ENCODE data around the gene POLR1F. TPM values are rescaled to one million over a fixed set of nuclear protein-coding genes. Genes with fewer than 3 reads are reported as not detected.

The POLR1F gene
- total and polyA plus RNA-seq, 9 of the 15 experiments (the other 6 are each of a cell fraction or from before 2014, with no cell fraction given) = 17.5 to 95.3 (median 32.7) TPM

DNA sequence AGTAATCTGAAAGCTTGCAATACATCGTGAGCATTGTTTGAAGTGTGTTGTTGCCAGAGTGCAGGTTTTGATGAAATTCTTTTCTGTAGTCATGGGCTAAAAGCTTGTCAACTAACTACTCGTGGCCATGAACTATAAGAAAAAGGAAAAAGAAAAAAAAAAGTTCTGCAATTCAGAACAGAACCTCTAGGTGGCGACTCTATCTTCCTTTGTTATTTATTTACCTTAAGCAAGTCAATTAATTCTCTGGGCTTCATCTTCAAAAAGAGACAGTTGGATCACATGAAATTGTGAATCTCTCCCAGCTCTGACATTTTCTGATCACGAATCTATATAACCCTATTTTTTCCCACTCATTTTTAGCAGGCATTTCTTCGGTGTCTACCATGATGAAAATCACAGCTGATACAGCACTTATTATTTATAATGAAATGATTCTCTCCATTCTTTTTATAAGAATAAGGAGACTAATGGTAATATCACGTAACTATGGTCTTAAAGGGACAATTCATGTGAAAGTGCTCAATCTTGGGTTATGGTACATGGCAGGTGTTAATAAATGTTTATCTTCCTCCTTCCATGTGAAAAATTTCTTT is 45.8 kb upstream of the POLR1F start:
- ChIA-PET CTCF (ENCODE audit: low intra/inter-chr PET ratio) (interaction anchor here (0.5 to 1.1 kb wide), 6 partner anchors 418 to 1896 kb away, joined by 3 to 5 read pairs (median 4); no protein-coding TSS in a partner anchor), POLR2A (interaction anchor here (1.3 kb wide), 1 partner anchor 11 kb away, joined by 3 read pairs; no protein-coding TSS in a partner anchor)
- Histone ChIP-seq H3K79me2 (ENCODE audit: control insufficient read depth, insufficient read depth, low read length) (no peaks in the 10 kb centered on the region), H3K36me3 (ENCODE audit: control insufficient read depth, insufficient read depth, low read length) (no peaks in the 10 kb centered on the region), H3K4me1 (replicated peaks in 1 of 2; ENCODE audit: control insufficient read depth in 2 of 2, insufficient read depth in 2 of 2, low read length in 2 of 2) (no peaks in the 10 kb centered on the region), H3K27ac (ENCODE audit: extremely low read depth, low read depth, low read length) (no peak overlapping the region), H3K9me1 (ENCODE audit: control insufficient read depth, insufficient read depth, low read length) (no peaks in the 10 kb centered on the region), H3K9ac (ENCODE audit: insufficient read depth in 1 of 2, low read depth in 2 of 2, low read length in 2 of 2) (no peak overlapping the region), H3K4me2 (ENCODE audit: insufficient read depth, low read length) (no peak overlapping the region), H4K20me1 (replicated peaks; ENCODE audit: control insufficient read depth, insufficient read depth, low read length) (no peaks in the 10 kb centered on the region), H3K4me3 (no peak overlapping the region), H3K9me3 (replicated peaks; ENCODE audit: control insufficient read depth, insufficient read depth, low read depth, low read length) (no peaks in the 10 kb centered on the region), H2AFZ (ENCODE audit: low read depth, low read length) (no peak overlapping the region), H3K27me3 (ENCODE audit: control insufficient read depth in 2 of 2, insufficient read depth in 2 of 2, low read length in 2 of 2) (no peaks in the 10 kb centered on the region)
- BruUV-seq (replicated peaks) = no TSS peak
- FAIRE-seq (peak; percentile 75), ATAC-seq (no peak; the same call in 2 of the 3 replicates), DNase-seq (ENCODE audit: extremely low read depth in 1 of 4, low spot score in 3 of 4) (peak; percentile 11 to 34 (median 12))
- WGBS (ENCODE audit: insufficient coverage, low coverage, missing lambda C conversion rate) = 1% methylated on average over 6 of the region's 6 CpGs
- intact Hi-C loops (cut with micrococcal nuclease) = loop anchor here (1.0 to 5.0 kb wide), 3 partner anchors 418 to 844 kb away; no protein-coding TSS in a partner anchor
- in situ Hi-C loops (cut with MboI) = loop anchor here (5.0 to 25.0 kb wide), 3 partner anchors 408 to 848 kb away; partner anchors contain the start of gene ITGB8
- TF ChIP-seq, protein P1, sequence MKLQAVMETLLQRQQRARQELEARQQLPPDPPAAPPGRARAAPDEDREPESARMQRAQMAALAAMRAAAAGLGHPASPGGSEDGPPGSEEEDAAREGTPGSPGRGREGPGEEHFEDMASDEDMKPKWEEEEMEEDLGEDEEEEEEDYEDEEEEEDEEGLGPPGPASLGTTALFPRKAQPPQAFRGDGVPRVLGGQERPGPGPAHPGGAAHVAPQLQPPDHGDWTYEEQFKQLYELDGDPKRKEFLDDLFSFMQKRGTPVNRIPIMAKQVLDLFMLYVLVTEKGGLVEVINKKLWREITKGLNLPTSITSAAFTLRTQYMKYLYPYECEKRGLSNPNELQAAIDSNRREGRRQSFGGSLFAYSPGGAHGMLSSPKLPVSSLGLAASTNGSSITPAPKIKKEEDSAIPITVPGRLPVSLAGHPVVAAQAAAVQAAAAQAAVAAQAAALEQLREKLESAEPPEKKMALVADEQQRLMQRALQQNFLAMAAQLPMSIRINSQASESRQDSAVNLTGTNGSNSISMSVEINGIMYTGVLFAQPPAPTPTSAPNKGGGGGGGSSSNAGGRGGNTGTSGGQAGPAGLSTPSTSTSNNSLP (IDR thresholded peaks at IDR 0.05; ENCODE audit: borderline replicate concordance, low read depth, low read length) = no peak
- no peak for TF ChIP-seq ZNF12 (CRISPR knock-in tag; IDR thresholded peaks at IDR 0.05)
- TF ChIP-seq ZBTB1 (CRISPR knock-in tag; IDR thresholded peaks at IDR 0.05; ENCODE audit: borderline replicate concordance, low read depth) = no peak
- TF ChIP-seq, protein P2, sequence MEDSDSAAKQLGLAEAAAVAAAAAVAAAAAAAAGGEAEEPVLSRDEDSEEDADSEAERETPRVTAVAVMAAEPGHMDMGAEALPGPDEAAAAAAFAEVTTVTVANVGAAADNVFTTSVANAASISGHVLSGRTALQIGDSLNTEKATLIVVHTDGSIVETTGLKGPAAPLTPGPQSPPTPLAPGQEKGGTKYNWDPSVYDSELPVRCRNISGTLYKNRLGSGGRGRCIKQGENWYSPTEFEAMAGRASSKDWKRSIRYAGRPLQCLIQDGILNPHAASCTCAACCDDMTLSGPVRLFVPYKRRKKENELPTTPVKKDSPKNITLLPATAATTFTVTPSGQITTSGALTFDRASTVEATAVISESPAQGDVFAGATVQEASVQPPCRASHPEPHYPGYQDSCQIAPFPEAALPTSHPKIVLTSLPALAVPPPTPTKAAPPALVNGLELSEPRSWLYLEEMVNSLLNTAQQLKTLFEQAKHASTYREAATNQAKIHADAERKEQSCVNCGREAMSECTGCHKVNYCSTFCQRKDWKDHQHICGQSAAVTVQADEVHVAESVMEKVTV (CRISPR knock-in tag; IDR thresholded peaks at IDR 0.05) = peak; percentile 38; the same call in 1 of the 2 replicates
- TF ChIP-seq RAD21 (CRISPR knock-in tag; conservative IDR thresholded peaks at IDR 0.05 in 1 of 2, IDR thresholded peaks at IDR 0.05 in 1 of 2) = peak; percentile 55 to 68
- TF ChIP-seq HDGF (IDR thresholded peaks at IDR 0.05) = no peak
- no peak for TF ChIP-seq NR1H2 (CRISPR knock-in tag; IDR thresholded peaks at IDR 0.05)
- no peak for TF ChIP-seq PHF21A (IDR thresholded peaks at IDR 0.05; ENCODE audit: borderline replicate concordance, low read depth)
- TF ChIP-seq ZNF586 (CRISPR knock-in tag; conservative IDR thresholded peaks at IDR 0.05) = no peak

Measured in K562 (cell line).